NCI-H82 treated with DMSO at 0.1 percent for 48 hours (cell line): Measurements from ENCODE around the gene MOCS1.

Source experiments
- DNase-seq: peaks from one replicate; lab custom pipeline; 2025; ENCODE audit not compliant: unreplicated experiment; lab: John Stamatoyannopoulos, UW

Gene MOCS1

GRCh38 chr6:39950125-39950720 lies 16.0 kb upstream of the MOCS1 start:
- DNase-seq = no peak

- no peak for DNase-seq
Measured at GRCh38 chr6:39948199-39948791, 14.0 kb upstream of the MOCS1 start.

GRCh38 chr6:39947611-39948068 lies 13.4 kb upstream of the MOCS1 start:
- DNase-seq = no peak

GRCh38 chr6:39945626-39946025 lies 11.4 kb upstream of the MOCS1 start:
- DNase-seq = no peak

- DNase-seq = no peak
Measured at GRCh38 chr6:39942903-39943580, 8.8 kb upstream of the MOCS1 start.

GRCh38 chr6:39941820-39942219 lies 7.6 kb upstream of the MOCS1 start:
- DNase-seq = no peak

- no peak for DNase-seq
Measured at GRCh38 chr6:39941138-39941537, 6.9 kb upstream of the MOCS1 start.

- peak; percentile 74 for DNase-seq
Measured at GRCh38 chr6:39938773-39939654, 4.8 kb upstream of the MOCS1 start.

- peak; percentile 51 for DNase-seq
Measured at GRCh38 chr6:39937686-39938333, 3.5 kb upstream of the MOCS1 start.

- DNase-seq = no peak
Measured at GRCh38 chr6:39936857-39937256, 2.6 kb upstream of the MOCS1 start.

- peak; percentile 46 for DNase-seq
Measured at GRCh38 chr6:39935241-39935640, 979 bp upstream of the MOCS1 start.

- DNase-seq = no peak
Measured at GRCh38 chr6:39933669-39934130, 562 bp downstream of the MOCS1 start.

GRCh38 chr6:39932386-39932910 lies 1.8 kb downstream of the MOCS1 start:
- DNase-seq = peak; percentile 83

GRCh38 chr6:39931607-39932006 lies 2.7 kb downstream of the MOCS1 start:
- peak; percentile 21 for DNase-seq

GRCh38 chr6:39930540-39930939 lies 3.7 kb downstream of the MOCS1 start:
- DNase-seq = no peak

- DNase-seq = no peak
Measured at GRCh38 chr6:39929733-39930461, 4.4 kb downstream of the MOCS1 start.

GRCh38 chr6:39929039-39929732 lies 5.1 kb downstream of the MOCS1 start:
- no peak for DNase-seq

- no peak for DNase-seq
Measured at GRCh38 chr6:39927159-39927558, 7.1 kb downstream of the MOCS1 start.

GRCh38 chr6:39926668-39927067 lies 7.6 kb downstream of the MOCS1 start:
- no peak for DNase-seq
